B cell (primary cell): ENCODE results near the gene DSN1. TPM values are rescaled to one million over a fixed set of nuclear protein-coding genes. Genes with fewer than 3 reads are reported as not detected.

Experiments used
- ATAC-seq: fragments of 200-7000 bp; cut with Tn5 transposase; one replicate; pipeline ENCODE4 v1.10.0; 2021; ENCODE audit warnings: low read depth, mild to moderate bottlenecking, moderate number of reproducible peaks, moderate library complexity
- CTCF ChIA-PET: fragments of 350-600 bp; sonication (Branson Sonifier 250); formaldehyde crosslinking; loops from one replicate; lab custom pipeline; 2021; ENCODE audit warnings: antibody characterized with exemption, inconsistent platforms; lab: Charles Lee
- POLR2A ChIA-PET: fragments of 350-600 bp; sonication (Branson Sonifier 250); formaldehyde crosslinking; loops from one replicate; lab custom pipeline; 2021; ENCODE audit warnings: antibody characterized with exemption; lab: Charles Lee
- DNase-seq: peaks from one replicate; pipeline ENCODE4 v3.0.0; 2013
- H2AFZ ChIP-seq: 2 replicates; pipeline ENCODE4 v1.6.1; 2012; ENCODE audit warnings: mild to moderate bottlenecking, low read depth, low read length; ENCODE audit not compliant: insufficient read depth, poor library complexity, severe bottlenecking
- H3K27ac ChIP-seq, 2 donors: 1 replicate in 1 of 2; 2 replicates in 1 of 2; pipeline ENCODE4 v1.5.1; 2012 to 2013; ENCODE audit warnings: low read length in 2 of 2, mild to moderate bottlenecking in 2 of 2, moderate library complexity in 1 of 2
- H3K27me3 ChIP-seq, 4 experiments: fragments of 200-600 bp in 1 of 4; sonication (generic) in 1 of 4; replicated peaks in 1 of 4; 1 replicate in 2 of 4; 2 replicates in 2 of 4; pipeline versions ENCODE4 v1.6.1 to v1.7.0; 2013 to 2016; ENCODE audit warnings: low read length in 3 of 4, mild to moderate bottlenecking in 2 of 4, mixed read lengths in 1 of 4, moderate library complexity in 1 of 4; ENCODE audit not compliant: insufficient read depth in 4 of 4, control insufficient read depth in 3 of 4; ENCODE audit errors: control extremely low read depth in 1 of 4
- H3K36me3 ChIP-seq, 2 experiments: replicated peaks in 1 of 2; 1 replicate in 1 of 2; 2 replicates in 1 of 2; pipeline versions ENCODE4 v1.6.1 to v1.7.1; 2013; ENCODE audit warnings: low read length in 1 of 2; ENCODE audit not compliant: insufficient read depth in 2 of 2, control insufficient read depth in 1 of 2; ENCODE audit errors: control extremely low read depth in 1 of 2, extremely low read depth in 1 of 2
- H3K4me1 ChIP-seq, 2 donors: fragments of 200-600 bp in 1 of 2; sonication (generic) in 1 of 2; 1 replicate in 1 of 2; 2 replicates in 1 of 2; pipeline versions ENCODE4 v1.5.1 to v1.6.1; 2013 to 2017; ENCODE audit warnings: low read length in 2 of 2; ENCODE audit not compliant: control insufficient read depth in 2 of 2, insufficient read depth in 2 of 2
- H3K4me2 ChIP-seq: replicated peaks from 2 replicates; pipeline ENCODE3; 2012; ENCODE audit warnings: mild to moderate bottlenecking, low read depth, low read length; ENCODE audit not compliant: poor library complexity, severe bottlenecking
- H3K4me3 ChIP-seq, 5 experiments: fragments of 200-600 bp in 1 of 5; sonication (generic) in 1 of 5; 1 replicate in 3 of 5; 2 replicates in 2 of 5; pipeline versions ENCODE4 v1.5.1 to v1.7.0; 2011 to 2016; ENCODE audit warnings: low read length in 4 of 5, mild to moderate bottlenecking in 4 of 5, low read depth in 2 of 5, control low read depth in 1 of 5, moderate library complexity in 1 of 5; ENCODE audit not compliant: insufficient read depth in 1 of 5; ENCODE audit errors: control extremely low read depth in 1 of 5, extremely low read depth in 1 of 5
- H3K79me2 ChIP-seq: fragments of 200-600 bp; sonication (generic); one replicate; pipeline ENCODE4 v1.6.0; 2016; ENCODE audit warnings: low read length; ENCODE audit not compliant: control insufficient read depth, insufficient read depth
- H3K9ac ChIP-seq: fragments of 200-600 bp; sonication (generic); 2 replicates; pipeline ENCODE4 v1.6.1; 2017; ENCODE audit warnings: mild to moderate bottlenecking, low read length, moderate library complexity
- H3K9me3 ChIP-seq, 3 donors: one replicate each; pipeline versions ENCODE4 v1.6.1 to v1.7.1; 2013; ENCODE audit warnings: low read length in 2 of 3; ENCODE audit not compliant: control insufficient read depth in 2 of 3, insufficient read depth in 1 of 3; ENCODE audit errors: control extremely low read depth in 1 of 3
- H4K20me1 ChIP-seq: 2 replicates; pipeline ENCODE4 v1.6.0; 2012; ENCODE audit warnings: mild to moderate bottlenecking, low read length; ENCODE audit not compliant: insufficient read depth, control insufficient read depth, poor library complexity, severe bottlenecking
- H3K27ac Mint-ChIP-seq: one replicate; pipeline ENCODE4 v1.8.0; 2021; ENCODE audit warnings: mixed read lengths
- H3K27me3 Mint-ChIP-seq: one replicate; pipeline ENCODE4 v1.8.0; 2021; ENCODE audit warnings: mixed read lengths
- H3K4me1 Mint-ChIP-seq: one replicate; pipeline ENCODE4 v1.8.0; 2021; ENCODE audit warnings: mixed read lengths
- H3K4me3 Mint-ChIP-seq: one replicate; pipeline ENCODE4 v1.8.0; 2021; ENCODE audit warnings: mixed read lengths
- H3K9me3 Mint-ChIP-seq: one replicate; pipeline ENCODE4 v1.8.0; 2022; ENCODE audit warnings: mixed read lengths; ENCODE audit not compliant: insufficient read depth
- EZH2 ChIP-seq: IDR thresholded peaks from 2 replicates; pipeline ENCODE4 v1.6.1; 2012; ENCODE audit warnings: borderline replicate concordance, low read depth, mild to moderate bottlenecking, moderate library complexity, low read length; ENCODE audit not compliant: insufficient read depth, poor library complexity, severe bottlenecking
- WGBS: methylation state at CpG from one replicate; pipeline ENCODE4 v1.1.5; 2013; ENCODE audit warnings: missing lambda C conversion rate; ENCODE audit not compliant: insufficient coverage; 5-methylcytosine and 5-hydroxymethylcytosine counted together
- intact Hi-C: fragments of 100-400 bp; cut with micrococcal nuclease; formaldehyde crosslinking; loops from one replicate; pipeline ENCODE4 v1.10.0; 2022
- polyA plus RNA-seq: library from polyadenylated mRNA; depleted of rRNA; stranded (reverse); fragments of >200 nt; gene quantifications from 2 replicates; pipeline ENCODE4 v1.2.3, GENCODE V29; 2012
- total RNA-seq, 2 donors: library from RNA; stranded (reverse); fragments of 120-200 nt in 1 of 2; gene quantifications; 1 replicate in 1 of 2; 2 replicates in 1 of 2; pipeline versions ENCODE4 v1.2.3 to v1.2.4, GENCODE V29; 2013 to 2022
- TF ChIP-seq, protein P1 (sequence below): fragments of 200-600 bp; IDR thresholded peaks from one replicate; pipeline ENCODE4 v1.8.0; 2022; ENCODE audit warnings: antibody characterized with exemption, mild to moderate bottlenecking

The DSN1 gene
- total and polyA plus RNA-seq, 2 donors (not counting 1 experiment from before 2014, with no cell fraction given) = 13.2 to 17.1 TPM

DNA sequence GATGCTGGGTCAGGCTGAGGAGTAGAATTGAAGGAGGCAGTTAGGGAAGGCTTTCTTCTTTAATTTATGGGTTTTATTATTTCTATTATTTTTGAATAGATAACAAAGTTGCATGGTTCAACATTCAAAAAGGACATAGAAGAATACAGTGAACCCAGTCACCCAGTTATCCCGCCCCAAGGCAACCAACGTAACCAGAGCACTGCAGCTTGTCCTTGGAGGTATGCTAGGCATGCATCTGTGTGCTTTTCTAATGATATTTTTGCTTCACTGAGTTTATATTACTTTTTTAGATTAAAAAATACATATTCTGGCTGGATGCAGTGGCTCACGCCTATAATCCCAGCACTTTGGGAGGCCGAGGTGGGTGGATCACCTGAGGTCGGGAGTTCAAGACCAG is 47.4 kb upstream of the DSN1 start:
- no peak overlapping the region for H3K4me3 ChIP-seq
- Mint-ChIP-seq H3K4me3 (no peak overlapping the region), H3K4me1 (no peaks in the 10 kb centered on the region), H3K27me3 (no peaks in the 10 kb centered on the region), H3K9me3 (no peaks in the 10 kb centered on the region), H3K27ac (no peak overlapping the region)
- peaks cover 0 to 7% of the 10 kb centered on the region in 2 experiments for H3K36me3 ChIP-seq
- no peaks in the 10 kb centered on the region for H3K79me2 ChIP-seq
- no peak for DNase-seq
- TF ChIP-seq EZH2 = no peak
- TF ChIP-seq, protein P1, sequence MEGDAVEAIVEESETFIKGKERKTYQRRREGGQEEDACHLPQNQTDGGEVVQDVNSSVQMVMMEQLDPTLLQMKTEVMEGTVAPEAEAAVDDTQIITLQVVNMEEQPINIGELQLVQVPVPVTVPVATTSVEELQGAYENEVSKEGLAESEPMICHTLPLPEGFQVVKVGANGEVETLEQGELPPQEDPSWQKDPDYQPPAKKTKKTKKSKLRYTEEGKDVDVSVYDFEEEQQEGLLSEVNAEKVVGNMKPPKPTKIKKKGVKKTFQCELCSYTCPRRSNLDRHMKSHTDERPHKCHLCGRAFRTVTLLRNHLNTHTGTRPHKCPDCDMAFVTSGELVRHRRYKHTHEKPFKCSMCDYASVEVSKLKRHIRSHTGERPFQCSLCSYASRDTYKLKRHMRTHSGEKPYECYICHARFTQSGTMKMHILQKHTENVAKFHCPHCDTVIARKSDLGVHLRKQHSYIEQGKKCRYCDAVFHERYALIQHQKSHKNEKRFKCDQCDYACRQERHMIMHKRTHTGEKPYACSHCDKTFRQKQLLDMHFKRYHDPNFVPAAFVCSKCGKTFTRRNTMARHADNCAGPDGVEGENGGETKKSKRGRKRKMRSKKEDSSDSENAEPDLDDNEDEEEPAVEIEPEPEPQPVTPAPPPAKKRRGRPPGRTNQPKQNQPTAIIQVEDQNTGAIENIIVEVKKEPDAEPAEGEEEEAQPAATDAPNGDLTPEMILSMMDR = no peak
- ATAC-seq = no peak
- H3K9me3 ChIP-seq = no peaks in the 10 kb centered on the region
- POLR2A ChIA-PET = no interaction called here
- CTCF ChIA-PET = interaction anchor here (1.4 kb wide), 1 partner anchor 42 kb away, joined by 3 read pairs; a partner anchor contains a TSS
- H3K4me2 ChIP-seq = no peak overlapping the region
- no peaks in the 10 kb centered on the region for H3K27me3 ChIP-seq
- no peak overlapping the region for H2AFZ ChIP-seq
- H3K27ac ChIP-seq = no peak overlapping the region
- intact Hi-C loops = no loop called here
- no peaks in the 10 kb centered on the region for H4K20me1 ChIP-seq
- WGBS = no CpG with 5 or more reads among the region's 5 CpGs
- H3K4me1 ChIP-seq = no peaks in the 10 kb centered on the region
- H3K9ac ChIP-seq = no peak overlapping the region

DNA sequence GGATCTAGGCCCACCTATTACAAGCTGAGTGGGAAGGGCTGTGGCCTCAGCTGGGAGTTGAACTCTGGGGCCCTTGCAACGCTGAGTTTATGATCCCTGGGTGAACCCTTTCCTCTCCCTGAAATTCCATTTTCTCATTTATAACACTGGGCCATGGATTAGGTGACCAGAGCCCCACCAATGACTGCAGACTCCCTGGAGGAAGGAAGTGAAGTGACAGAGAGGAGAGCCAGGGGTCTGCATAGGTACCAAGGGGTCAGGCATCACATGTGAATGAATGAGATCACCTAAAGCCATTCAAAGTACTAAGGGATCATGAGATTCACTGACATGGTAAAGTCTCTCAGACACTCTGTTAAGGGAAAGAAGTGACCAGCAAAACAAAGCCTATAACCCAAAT is 46.5 kb upstream of the DSN1 start:
- H3K4me3 Mint-ChIP-seq = no peak overlapping the region
- no peaks in the 10 kb centered on the region for H4K20me1 ChIP-seq
- no peak overlapping the region for H3K4me3 ChIP-seq
- WGBS = no CpG with 5 or more reads among the region's 1 CpG
- DNase-seq (no peak), ATAC-seq (no peak)
- H2AFZ ChIP-seq = no peak overlapping the region
- H3K27me3 Mint-ChIP-seq = no peaks in the 10 kb centered on the region
- H3K27me3 ChIP-seq = no peaks in the 10 kb centered on the region
- H3K4me1 ChIP-seq = no peaks in the 10 kb centered on the region
- peaks cover 0 to 14% of the 10 kb centered on the region in 2 experiments for H3K36me3 ChIP-seq
- no peak overlapping the region for H3K27ac ChIP-seq
- ChIA-PET POLR2A (no interaction called here), CTCF (interaction anchor here (1.1 to 1.8 kb wide), 2 partner anchors 12 to 43 kb away, joined by 3 to 7 read pairs; a partner anchor contains a TSS)
- no peaks in the 10 kb centered on the region for H3K9me3 ChIP-seq
- no peaks in the 10 kb centered on the region for H3K9me3 Mint-ChIP-seq
- no peaks in the 10 kb centered on the region for H3K79me2 ChIP-seq
- H3K27ac Mint-ChIP-seq = peak overlapping the region; percentile 39
- no peaks in the 10 kb centered on the region for H3K4me1 Mint-ChIP-seq
- intact Hi-C loops = no loop called here
- no peak overlapping the region for H3K9ac ChIP-seq
- H3K4me2 ChIP-seq = no peak overlapping the region
- TF ChIP-seq EZH2 = no peak
- TF ChIP-seq, protein P1 = no peak
